ENCODE results near the gene ZNF302.
"Not testable (repeated sequence)": the region's sequence is repeated elsewhere in the genome, so short reads cannot be mapped to it uniquely, and the experiment has no call there.

The ZNF302 gene

GRCh38 chr19:34677386-34678084, at the start of gene ZNF302:
TSS of gene ZNF302 (plus strand) at chr19:34677678. CDS start at chr19:34678805, 1,127 bp downstream.
- DNase-seq: peak; percentile 98

- DNase-seq: no peak
These were observed 43.7 kb upstream of the ZNF302 start for GRCh38 chr19:34633802-34634201.

- DNase-seq: peak; percentile 68
These were observed 37.9 kb upstream of the ZNF302 start for GRCh38 chr19:34639491-34640085.

GRCh38 chr19:34642241-34642640, 35.2 kb upstream of the ZNF302 start:
- no peak for DNase-seq

- DNase-seq: no peak
These were observed 32.5 kb upstream of the ZNF302 start for GRCh38 chr19:34644991-34645461.

- no peak for DNase-seq
These were observed 31.9 kb upstream of the ZNF302 start for GRCh38 chr19:34645551-34645950.

GRCh38 chr19:34649886-34650543, 27.5 kb upstream of the ZNF302 start:
- DNase-seq: no peak

- DNase-seq: no peak
These were observed 25.7 kb upstream of the ZNF302 start for GRCh38 chr19:34651747-34652146.

GRCh38 chr19:34654796-34655195, 22.7 kb upstream of the ZNF302 start:
- DNase-seq: no peak

GRCh38 chr19:34655651-34656050, 21.8 kb upstream of the ZNF302 start:
- DNase-seq: no peak

GRCh38 chr19:34661357-34661756, 16.1 kb upstream of the ZNF302 start:
- no peak for DNase-seq

GRCh38 chr19:34662919-34663318, 14.6 kb upstream of the ZNF302 start:
- DNase-seq: no peak

- no peak for DNase-seq
These were observed 13.3 kb upstream of the ZNF302 start for GRCh38 chr19:34664168-34664567.

GRCh38 chr19:34664870-34665269, 12.6 kb upstream of the ZNF302 start:
- DNase-seq: no peak

- DNase-seq: not testable (repeated sequence)
These were observed 12.2 kb upstream of the ZNF302 start for GRCh38 chr19:34665275-34665674.

GRCh38 chr19:34666200-34666957, 11.1 kb upstream of the ZNF302 start:
- DNase-seq: no peak

- DNase-seq: no peak
These were observed 10.6 kb upstream of the ZNF302 start for GRCh38 chr19:34666958-34667265.

GRCh38 chr19:34667349-34668076, 10.0 kb upstream of the ZNF302 start:
- DNase-seq: no peak

GRCh38 chr19:34668077-34668689, 9.3 kb upstream of the ZNF302 start:
- DNase-seq: not testable (repeated sequence)

GRCh38 chr19:34668690-34669089, 8.8 kb upstream of the ZNF302 start:
- DNase-seq: not testable (repeated sequence)

- DNase-seq: no peak
These were observed 8.2 kb upstream of the ZNF302 start for GRCh38 chr19:34669305-34669704.

- DNase-seq: no peak
These were observed 5.5 kb upstream of the ZNF302 start for GRCh38 chr19:34671972-34672371.

Data from fibroblast of skin of right biceps (primary cell).